Epithelial cell of esophagus (primary cell): Measurements from ENCODE around the gene CTNNA2.

Experiments
- DNase-seq: peaks from one replicate; pipeline ENCODE4 v3.0.0; 2010; ENCODE audit warnings: low read depth
- H3K4me3 ChIP-seq: 2 replicates; pipeline ENCODE4 v1.5.1; 2011; ENCODE audit warnings: mild to moderate bottlenecking, low read length, control low read depth
- CTCF ChIP-seq: IDR thresholded peaks from 2 replicates; pipeline ENCODE4 v1.5.1; 2011; ENCODE audit warnings: low read depth, mild to moderate bottlenecking, low read length, control low read depth, inconsistent platforms; ENCODE audit not compliant: insufficient read depth; ENCODE audit errors: missing control alignments

The CTNNA2 gene

GRCh38 chr2:80573167-80573566, 1060.3 kb downstream of the CTNNA2 start:
- no peak overlapping the region for H3K4me3 ChIP-seq
- TF ChIP-seq CTCF, result no peak
- DNase-seq, result no peak

- no peak overlapping the region for H3K4me3 ChIP-seq
- DNase-seq, result no peak
- no peak for TF ChIP-seq CTCF
Observed at GRCh38 chr2:80573950-80574349, 1061.1 kb downstream of the CTNNA2 start.

DNA sequence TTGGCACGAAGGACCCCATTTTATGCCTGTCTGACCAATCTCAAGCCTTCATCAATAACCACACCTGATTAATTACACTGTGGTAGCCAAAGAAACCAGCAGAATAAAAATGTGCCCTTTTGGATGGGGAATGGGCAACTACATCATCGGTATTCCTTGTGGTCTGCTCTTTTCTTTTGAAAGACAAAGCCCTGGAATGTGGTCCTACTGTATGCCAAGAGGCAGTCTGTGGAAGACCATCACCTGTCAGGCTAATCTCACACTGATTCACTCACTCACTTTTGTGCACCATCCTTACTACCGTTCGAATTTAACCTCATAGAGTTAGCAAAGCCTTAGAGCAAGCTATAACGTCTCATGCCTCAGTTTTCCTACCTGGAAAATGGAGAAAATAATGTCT, 1066.9 kb downstream of the CTNNA2 start:
- no peak for DNase-seq
- no peak for TF ChIP-seq CTCF

DNA sequence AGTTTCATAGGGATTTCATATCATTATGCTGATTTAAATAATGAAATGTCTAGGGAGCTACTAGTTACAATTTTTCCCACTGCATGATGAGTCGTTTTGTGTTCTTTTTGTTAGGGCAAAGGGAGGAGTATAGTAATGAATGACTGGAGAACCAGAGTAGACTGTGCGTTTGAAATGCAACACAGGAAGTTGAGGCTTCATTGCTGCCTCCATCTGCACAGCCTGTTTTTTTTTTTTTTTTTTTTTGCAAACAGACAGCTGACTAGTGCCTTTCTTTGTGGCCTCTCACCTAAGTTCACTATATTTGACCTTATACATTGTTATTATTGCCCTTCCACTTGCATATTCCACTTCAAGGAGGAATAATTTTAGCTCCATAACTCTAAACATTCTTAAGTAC, 1078.4 kb downstream of the CTNNA2 start:
- DNase-seq, result no peak
- H3K4me3 ChIP-seq, result no peak overlapping the region
- no peak for TF ChIP-seq CTCF

More for the DNA sequence above, 1066.9 kb downstream of the CTNNA2 start:
- H3K4me3 ChIP-seq, result no peak overlapping the region

GRCh38 chr2:80592106-80592505, 1079.3 kb downstream of the CTNNA2 start:
- no peak overlapping the region for H3K4me3 ChIP-seq
- no peak for TF ChIP-seq CTCF
- DNase-seq, result no peak

- no peak overlapping the region for H3K4me3 ChIP-seq
- DNase-seq, result no peak
- no peak for TF ChIP-seq CTCF
Observed at GRCh38 chr2:80610108-80610507, 1097.3 kb downstream of the CTNNA2 start.

- no peak for TF ChIP-seq CTCF
- H3K4me3 ChIP-seq, result no peak overlapping the region
- no peak for DNase-seq
Observed at GRCh38 chr2:80621656-80622055, 1108.8 kb downstream of the CTNNA2 start.
